Measurements from ENCODE around the gene ZRANB1. TPM values are rescaled to one million over a fixed set of nuclear protein-coding genes. Genes with fewer than 3 reads are reported as not detected.

Gene ZRANB1
- total RNA-seq, 2 donors from 2014 or later: 8.4 to 13.1 TPM

- H3K36me3 ChIP-seq: no peaks in the 10 kb centered on the region
- peaks cover 4% of the 10 kb centered on the region for H3K4me1 ChIP-seq
- peak overlapping the region; percentile 75 to 89 for H3K9ac ChIP-seq (ENCODE audit: low read depth in 2 of 2, low read length in 2 of 2)
- no peak for TF ChIP-seq CTCF (IDR thresholded peaks at IDR 0.05)
- peak overlapping the region; percentile 95 for H3K27ac ChIP-seq
- peak overlapping the region; percentile 85 for H3K4me3 ChIP-seq
- peak; percentile 97 for DNase-seq
- H3K27me3 ChIP-seq: no peaks in the 10 kb centered on the region
- no peaks in the 10 kb centered on the region for H3K9me3 ChIP-seq
- intact Hi-C loops (cut with DNase I): no loop called here
These were observed 25.1 kb upstream of the ZRANB1 start for GRCh38 chr10:124916585-124917427.

GRCh38 chr10:124917428-124918190, 24.3 kb upstream of the ZRANB1 start:
- H3K9me3 ChIP-seq: no peaks in the 10 kb centered on the region
- H3K36me3 ChIP-seq: no peaks in the 10 kb centered on the region
- H3K4me1 ChIP-seq: peaks cover 4% of the 10 kb centered on the region
- intact Hi-C loops (cut with DNase I): no loop called here
- no peaks in the 10 kb centered on the region for H3K27me3 ChIP-seq
- no peak for TF ChIP-seq CTCF (IDR thresholded peaks at IDR 0.05)
- peak overlapping the region; percentile 88 to 89 for H3K9ac ChIP-seq (ENCODE audit: low read depth in 2 of 2, low read length in 2 of 2)
- peak; percentile 41 for DNase-seq
- H3K4me3 ChIP-seq: peak overlapping the region; percentile 85
- H3K27ac ChIP-seq: peak overlapping the region; percentile 95

- Histone ChIP-seq H3K4me3 (peak overlapping the region; percentile 85), H3K9me3 (no peaks in the 10 kb centered on the region), H3K36me3 (no peaks in the 10 kb centered on the region), H3K27ac (peak overlapping the region; percentile 95), H3K27me3 (no peaks in the 10 kb centered on the region), H3K9ac (ENCODE audit: low read depth in 2 of 2, low read length in 2 of 2) (peak overlapping the region in 1 of 2 donors; percentile 88), H3K4me1 (peaks cover 4% of the 10 kb centered on the region)
- peak; percentile 24 for DNase-seq
- no peak for TF ChIP-seq CTCF (IDR thresholded peaks at IDR 0.05)
- intact Hi-C loops (cut with DNase I): no loop called here
These were observed 23.6 kb upstream of the ZRANB1 start for GRCh38 chr10:124918191-124918830.

- no peaks in the 10 kb centered on the region for H3K36me3 ChIP-seq
- no peaks in the 10 kb centered on the region for H3K9me3 ChIP-seq
- no peak overlapping the region for H3K4me3 ChIP-seq
- H3K27me3 ChIP-seq: no peaks in the 10 kb centered on the region
- H3K9ac ChIP-seq (ENCODE audit: low read depth in 2 of 2, low read length in 2 of 2): no peak overlapping the region
- peaks cover 4% of the 10 kb centered on the region for H3K4me1 ChIP-seq
- intact Hi-C loops (cut with DNase I): no loop called here
- H3K27ac ChIP-seq: no peak overlapping the region
- no peak for DNase-seq
- TF ChIP-seq CTCF (IDR thresholded peaks at IDR 0.05): no peak
These were observed 23.0 kb upstream of the ZRANB1 start for GRCh38 chr10:124918906-124919305.

- H3K27ac ChIP-seq: no peak overlapping the region
These were observed 20.7 kb upstream of the ZRANB1 start for GRCh38 chr10:124921261-124921660.

More at GRCh38 chr10:124921261-124921660, 20.7 kb upstream of the ZRANB1 start:
- Histone ChIP-seq H3K4me1 (peaks cover 7% of the 10 kb centered on the region), H3K9ac (ENCODE audit: low read depth in 2 of 2, low read length in 2 of 2) (no peak overlapping the region), H3K9me3 (no peaks in the 10 kb centered on the region), H3K4me3 (no peak overlapping the region), H3K27me3 (no peaks in the 10 kb centered on the region), H3K36me3 (no peaks in the 10 kb centered on the region)
- TF ChIP-seq CTCF (IDR thresholded peaks at IDR 0.05): no peak
- no peak for DNase-seq
- intact Hi-C loops (cut with DNase I): no loop called here
